IPS DF 6.9 (cell line): ENCODE measurements around the gene CDKL4.

ENCODE experiments used
- DNase-seq: peaks from one replicate; pipeline ENCODE4 v3.0.0-alpha.2; 2013; ENCODE audit warnings: low read depth, low spot score
- H3K27ac ChIP-seq: one replicate; pipeline ENCODE4 v1.5.1; 2013; ENCODE audit warnings: low read length, control low read depth
- H3K27me3 ChIP-seq: 2 replicates; pipeline ENCODE4 v1.6.1; 2013; ENCODE audit warnings: mild to moderate bottlenecking, low read length; ENCODE audit not compliant: control insufficient read depth, insufficient read depth
- H3K36me3 ChIP-seq: 2 replicates; pipeline ENCODE4 v1.6.1; 2013; ENCODE audit warnings: low read length; ENCODE audit not compliant: control insufficient read depth, insufficient read depth
- H3K4me1 ChIP-seq: 2 replicates; pipeline ENCODE4 v1.6.1; 2013; ENCODE audit warnings: low read length; ENCODE audit not compliant: control insufficient read depth, insufficient read depth
- H3K4me3 ChIP-seq: 2 replicates; pipeline ENCODE4 v1.5.1; 2013; ENCODE audit warnings: mild to moderate bottlenecking, low read length
- H3K9me3 ChIP-seq: 2 replicates; pipeline ENCODE4 v1.6.1; 2013; ENCODE audit warnings: low read length, inconsistent platforms; ENCODE audit not compliant: control insufficient read depth, insufficient read depth
- WGBS: extraction: QIAGEN DNeasy Blood & Tissue Kit; methylation state at CpG from one replicate; pipeline ENCODE4 v1.1.7; 2013; ENCODE audit warnings: mixed read lengths, missing lambda C conversion rate; ENCODE audit not compliant: insufficient read length, insufficient coverage; 5-methylcytosine and 5-hydroxymethylcytosine counted together

The CDKL4 gene

DNA sequence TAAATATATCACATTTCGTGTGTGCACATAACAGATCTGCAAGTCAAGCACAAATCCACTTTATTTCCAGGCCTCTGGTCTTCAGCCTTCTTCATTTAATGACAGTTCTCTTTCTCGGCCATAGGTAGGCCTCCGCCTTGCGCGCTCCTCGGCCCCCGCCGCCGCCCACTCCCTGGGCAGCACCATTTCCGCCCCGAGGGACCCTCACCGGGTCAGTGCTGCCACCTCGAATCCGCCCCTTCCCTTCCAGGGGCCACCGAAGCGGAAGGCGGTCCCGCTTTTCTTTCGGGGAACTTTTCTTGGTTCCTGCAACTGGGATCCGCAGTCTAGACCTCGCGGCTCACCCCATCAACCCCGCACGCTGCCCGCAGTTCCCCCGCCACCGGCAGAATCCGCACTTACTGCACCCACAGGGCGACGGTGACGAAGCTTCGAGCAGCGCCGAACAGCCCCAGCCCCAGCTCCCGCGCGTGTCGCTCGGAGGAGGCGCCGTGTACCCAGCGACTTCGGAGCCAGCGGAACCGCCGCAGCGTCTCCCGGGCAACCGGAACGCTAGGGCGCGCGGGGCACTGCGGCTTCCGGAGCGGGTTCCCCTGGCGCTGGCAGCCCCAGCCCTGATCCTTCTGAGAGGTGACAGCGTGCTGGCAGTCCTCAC is at the start of gene CDKL4:
Gene CDKL4 (minus strand): TSS at position 502 of the 655 bp plus-strand sequence.
- Histone ChIP-seq H3K4me3 (no peak within 1 kb of the TSS), H3K36me3 (no peaks in the 10 kb centered on the region), H3K27ac (no peak within 1 kb of the TSS), H3K9me3 (no peaks in the 10 kb centered on the region), H3K4me1 (no peaks in the 10 kb centered on the region; the same call in 1 of the 2 replicates), H3K27me3 (no peaks in the 10 kb centered on the region)
- WGBS, result no CpG with 5 or more reads among the region's 58 CpGs
- no peak for DNase-seq

DNA sequence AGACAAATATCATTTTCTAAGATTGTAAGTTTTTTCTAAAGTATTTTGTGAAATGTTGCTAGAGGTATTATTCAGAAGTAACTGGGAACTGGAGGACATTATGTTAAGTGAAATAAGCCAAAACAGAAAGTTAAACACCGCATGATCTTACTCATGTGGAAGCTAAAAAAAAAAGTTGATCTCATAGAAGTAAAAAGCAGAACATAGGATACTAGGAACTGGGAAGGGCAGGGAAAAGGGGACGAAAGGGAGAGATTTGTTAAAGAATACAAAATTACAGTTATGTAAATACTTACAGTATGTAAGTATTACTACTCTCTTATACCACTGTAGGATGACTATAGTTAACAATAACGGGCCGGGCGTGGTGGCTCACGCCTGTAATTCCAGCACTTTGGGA is 46.7 kb upstream of the CDKL4 start:
- Histone ChIP-seq H3K9me3 (no peaks in the 10 kb centered on the region), H3K27me3 (no peaks in the 10 kb centered on the region), H3K4me1 (no peaks in the 10 kb centered on the region), H3K27ac (no peak overlapping the region), H3K36me3 (no peaks in the 10 kb centered on the region; the same call in 1 of the 2 replicates), H3K4me3 (no peak overlapping the region)
- WGBS, result no CpG with 5 or more reads among the region's 6 CpGs
- no peak for DNase-seq

DNA sequence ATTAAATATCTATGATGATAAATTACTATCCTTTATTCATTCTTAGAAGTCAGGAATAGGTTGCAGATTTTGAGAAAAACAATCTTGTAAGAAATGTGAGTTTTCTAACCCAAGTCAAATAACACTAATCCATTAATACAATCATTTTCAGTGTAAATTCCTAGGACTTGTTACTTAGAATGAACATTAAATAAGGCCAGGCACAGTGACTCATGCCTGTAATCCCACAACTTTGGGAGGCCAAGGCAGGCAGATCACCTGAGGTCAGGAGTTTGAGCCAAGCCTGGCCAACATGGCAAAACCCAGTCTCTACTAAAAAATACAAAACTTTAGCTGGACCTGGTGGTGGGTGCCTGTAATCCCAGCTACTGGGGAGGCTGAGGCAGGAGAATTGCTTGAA is 45.8 kb upstream of the CDKL4 start:
- H3K27ac ChIP-seq, result no peak overlapping the region
- DNase-seq, result no peak
- H3K27me3 ChIP-seq, result no peaks in the 10 kb centered on the region
- H3K9me3 ChIP-seq, result no peaks in the 10 kb centered on the region
- H3K4me3 ChIP-seq, result no peak overlapping the region
- H3K36me3 ChIP-seq, result no peaks in the 10 kb centered on the region; the same call in 1 of the 2 replicates
- no peaks in the 10 kb centered on the region for H3K4me1 ChIP-seq

DNA sequence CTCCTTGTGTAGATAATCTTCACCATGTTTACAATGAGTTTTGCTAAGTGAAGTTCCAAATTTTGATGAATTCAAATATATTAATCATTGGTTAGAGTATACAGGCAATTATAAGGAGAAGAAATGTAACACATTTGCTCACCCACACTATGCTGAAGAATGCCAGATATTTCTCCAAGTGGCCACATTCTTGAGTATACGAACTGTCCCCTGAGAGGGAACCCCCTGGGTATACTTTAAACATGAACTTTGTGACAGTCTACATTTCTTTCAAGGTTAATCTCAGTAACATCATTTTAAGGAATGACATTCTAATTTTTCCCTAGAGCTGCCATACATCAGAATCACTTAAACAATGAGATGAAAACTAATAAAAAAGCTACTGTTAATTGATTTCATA is 39.8 kb upstream of the CDKL4 start:
- Histone ChIP-seq H3K36me3 (no peaks in the 10 kb centered on the region), H3K4me3 (no peak overlapping the region), H3K4me1 (no peaks in the 10 kb centered on the region), H3K27me3 (no peaks in the 10 kb centered on the region), H3K27ac (no peak overlapping the region), H3K9me3 (no peaks in the 10 kb centered on the region)
- WGBS, result no CpG with 5 or more reads among the region's 1 CpG
- DNase-seq, result no peak

DNA sequence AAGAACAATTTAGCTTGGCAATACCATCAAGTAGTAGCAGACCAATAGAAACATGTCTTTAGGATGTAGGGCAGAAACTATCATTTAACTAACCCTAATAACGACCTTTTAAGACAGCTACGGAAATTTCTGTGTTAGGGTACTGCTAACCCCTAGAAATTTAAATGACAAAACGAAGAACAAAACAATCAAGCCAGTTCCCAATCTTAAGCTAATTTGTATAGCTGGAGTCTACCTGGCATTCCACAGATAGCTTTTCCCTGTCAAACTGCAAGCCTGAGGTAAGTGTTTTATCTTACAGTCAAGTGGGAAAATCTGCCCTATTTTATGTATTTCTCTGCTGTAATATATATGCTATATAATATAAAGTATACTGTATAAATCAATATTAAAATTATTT is 37.6 kb upstream of the CDKL4 start:
- Histone ChIP-seq H3K9me3 (no peaks in the 10 kb centered on the region), H3K4me1 (no peaks in the 10 kb centered on the region), H3K27ac (no peak overlapping the region), H3K4me3 (no peak overlapping the region), H3K36me3 (no peaks in the 10 kb centered on the region; the same call in 1 of the 2 replicates), H3K27me3 (no peaks in the 10 kb centered on the region)
- WGBS, result no CpG with 5 or more reads among the region's 3 CpGs
- no peak for DNase-seq

DNA sequence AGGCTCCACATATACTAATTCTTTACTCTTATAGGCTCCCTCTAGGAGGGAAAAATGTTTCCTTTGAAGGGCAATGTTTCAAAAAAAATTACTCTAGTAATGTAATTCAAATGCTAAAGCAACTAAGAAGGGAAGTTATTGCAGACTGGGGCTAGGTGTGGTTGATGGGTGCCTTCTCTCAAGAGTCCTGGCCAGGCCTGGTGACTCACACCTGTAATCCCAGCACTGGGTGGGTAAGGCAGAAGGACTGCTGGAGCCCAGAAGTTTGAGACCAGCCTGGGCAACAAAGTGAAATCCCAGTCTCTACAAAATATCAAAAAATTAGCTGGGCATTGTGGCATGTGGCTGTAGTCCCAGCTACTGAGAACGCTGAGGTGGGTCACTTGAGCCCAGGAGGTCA is 31.2 kb upstream of the CDKL4 start:
- WGBS, result no CpG with 5 or more reads among the region's 1 CpG
- Histone ChIP-seq H3K36me3 (no peaks in the 10 kb centered on the region; the same call in 1 of the 2 replicates), H3K27ac (no peak overlapping the region)

DNA sequence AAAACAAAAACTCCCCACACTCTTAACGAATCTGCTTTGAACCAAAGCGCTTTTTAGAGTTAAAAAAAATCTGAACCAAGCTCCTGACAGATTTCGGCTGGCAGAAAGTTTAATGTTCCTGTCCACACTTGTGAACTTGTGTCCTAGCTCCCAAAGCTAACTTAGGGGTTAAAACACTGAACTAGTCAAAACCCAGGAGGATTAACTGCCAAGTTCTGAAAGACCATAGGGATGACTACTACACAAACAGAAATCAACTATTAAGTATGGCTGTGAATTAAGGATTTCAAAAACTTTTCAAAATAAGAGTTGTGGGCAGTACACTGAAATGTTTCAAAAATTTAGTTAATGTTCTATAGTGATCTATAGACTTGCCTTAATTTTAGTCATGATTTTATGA is 26.2 kb upstream of the CDKL4 start:
- Histone ChIP-seq H3K4me1 (no peaks in the 10 kb centered on the region), H3K27me3 (no peaks in the 10 kb centered on the region), H3K36me3 (no peaks in the 10 kb centered on the region), H3K4me3 (no peak overlapping the region), H3K9me3 (no peaks in the 10 kb centered on the region), H3K27ac (no peak overlapping the region)
- WGBS, result 100% methylated on average over 1 of the region's 3 CpGs
- DNase-seq, result no peak

More for the DNA sequence above, 31.2 kb upstream of the CDKL4 start:
- no peak for DNase-seq
- Histone ChIP-seq H3K9me3 (no peaks in the 10 kb centered on the region), H3K4me1 (no peaks in the 10 kb centered on the region; the same call in 1 of the 2 replicates), H3K27me3 (no peaks in the 10 kb centered on the region), H3K4me3 (no peak overlapping the region)

DNA sequence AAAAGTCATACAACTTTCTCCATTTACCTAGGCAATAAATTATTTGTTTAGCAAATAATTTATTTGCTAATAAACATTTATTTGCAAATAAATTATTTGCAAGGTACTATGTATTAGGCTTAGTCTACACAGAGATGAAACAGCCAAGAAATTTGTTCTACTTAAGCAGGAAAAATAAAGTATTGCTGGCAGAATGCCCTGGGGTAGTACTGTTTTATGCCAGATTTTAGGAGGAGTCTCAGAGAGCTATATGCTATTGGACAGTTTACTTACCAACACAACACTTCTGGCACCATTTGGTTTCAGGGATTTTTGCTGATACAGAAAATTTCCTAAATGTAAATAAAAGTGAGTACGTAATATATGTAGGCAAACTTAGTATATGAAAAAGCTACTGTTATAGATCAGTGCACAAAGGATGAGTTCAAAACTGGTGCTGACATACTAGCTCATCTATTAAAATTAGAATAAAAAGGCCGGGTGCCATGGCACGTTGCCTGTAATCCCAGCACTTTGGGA is 23.2 kb upstream of the CDKL4 start:
- Histone ChIP-seq H3K4me1 (no peaks in the 10 kb centered on the region), H3K36me3 (no peaks in the 10 kb centered on the region), H3K4me3 (no peak overlapping the region), H3K9me3 (no peaks in the 10 kb centered on the region), H3K27ac (no peak overlapping the region), H3K27me3 (no peaks in the 10 kb centered on the region)
- no CpG with 5 or more reads among the region's 3 CpGs for WGBS
- no peak for DNase-seq

DNA sequence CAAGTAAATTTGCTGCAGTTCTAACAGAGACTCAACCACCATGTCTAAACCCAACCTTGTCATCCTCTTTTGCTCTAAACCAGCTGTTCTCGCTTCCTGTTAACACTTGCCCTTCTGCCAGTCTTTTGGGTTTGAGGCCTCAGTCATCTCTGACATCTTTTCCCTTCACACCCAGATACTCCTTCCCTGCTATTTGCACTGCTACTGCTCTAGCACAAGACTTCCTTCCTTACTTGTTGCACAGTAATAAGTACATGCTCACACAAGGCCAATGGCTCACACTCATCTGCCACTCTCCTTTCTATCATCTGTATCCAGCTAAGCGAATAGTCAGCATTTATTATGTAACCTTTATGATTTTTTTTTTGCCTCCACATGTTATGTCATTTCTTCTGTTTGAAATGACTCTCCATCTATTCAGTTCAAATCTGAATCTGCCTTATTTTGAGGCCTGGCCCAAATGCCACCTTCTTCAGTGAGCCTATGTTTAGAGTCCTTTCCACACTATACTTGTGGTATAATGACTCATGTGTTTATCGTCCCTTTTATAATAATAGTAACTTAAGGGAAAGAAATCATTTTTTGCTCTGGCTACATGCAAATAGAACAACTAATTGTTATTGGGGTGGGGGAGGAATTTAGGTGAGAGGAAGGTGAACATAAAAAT is 22.5 kb upstream of the CDKL4 start:
- Histone ChIP-seq H3K4me3 (no peak overlapping the region), H3K36me3 (no peaks in the 10 kb centered on the region), H3K4me1 (no peaks in the 10 kb centered on the region), H3K9me3 (no peaks in the 10 kb centered on the region), H3K27ac (no peak overlapping the region), H3K27me3 (no peaks in the 10 kb centered on the region)
- no peak for DNase-seq
- no CpG with 5 or more reads among the region's 3 CpGs for WGBS

DNA sequence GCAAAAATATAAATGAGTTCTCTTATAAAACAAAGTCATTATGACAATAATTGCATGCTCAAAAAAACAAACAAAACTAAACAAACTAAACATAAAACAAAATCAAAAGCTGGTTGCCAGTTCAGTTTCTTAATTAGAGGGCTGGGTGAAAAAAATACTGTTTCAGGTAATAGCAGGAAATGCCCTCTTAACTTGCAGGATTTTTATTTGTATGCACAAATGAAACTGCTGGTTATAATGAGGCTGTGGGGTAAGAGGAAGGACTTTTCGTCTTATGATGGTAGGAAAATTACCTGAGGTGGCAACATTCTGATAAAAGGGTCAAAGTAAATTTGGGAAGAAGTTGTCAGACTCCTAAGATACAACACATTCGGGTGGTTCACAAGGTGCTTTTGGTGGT is 21.5 kb upstream of the CDKL4 start:
- H3K9me3 ChIP-seq, result no peaks in the 10 kb centered on the region
- DNase-seq, result no peak
- H3K4me1 ChIP-seq, result no peaks in the 10 kb centered on the region
- no CpG with 5 or more reads among the region's 2 CpGs for WGBS
- no peaks in the 10 kb centered on the region for H3K27me3 ChIP-seq
- no peaks in the 10 kb centered on the region for H3K36me3 ChIP-seq
- H3K27ac ChIP-seq, result no peak overlapping the region
- no peak overlapping the region for H3K4me3 ChIP-seq

DNA sequence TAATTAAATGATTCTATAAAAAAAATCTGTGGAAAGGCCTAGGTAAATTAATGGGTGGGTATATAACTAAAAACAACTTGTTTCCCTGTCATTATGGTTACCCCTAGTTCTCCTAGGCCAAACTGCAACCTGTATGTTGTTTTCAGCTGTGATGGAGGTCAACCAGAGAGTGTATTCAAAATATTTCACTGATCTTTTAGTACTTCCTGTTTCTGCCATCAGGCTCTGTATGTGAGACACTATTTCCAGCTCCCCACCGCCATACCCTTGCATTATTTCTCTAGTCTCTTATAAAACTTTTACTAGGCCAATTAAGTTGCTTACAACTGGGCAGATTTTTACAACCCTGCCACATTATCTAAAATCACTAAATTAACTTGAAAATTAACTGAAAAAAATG is 21.0 kb upstream of the CDKL4 start:
- Histone ChIP-seq H3K27ac (no peak overlapping the region), H3K4me3 (no peak overlapping the region), H3K36me3 (no peaks in the 10 kb centered on the region), H3K27me3 (no peaks in the 10 kb centered on the region), H3K4me1 (no peaks in the 10 kb centered on the region), H3K9me3 (no peaks in the 10 kb centered on the region)
- WGBS, result no CpG with 5 or more reads among the region's 1 CpG
- DNase-seq, result no peak
